GM11168 (cell line): ENCODE measurements around the gene SPEM2.

Source experiments
- in situ Hi-C: fragments of 300-500 bp; cut with MboI; formaldehyde crosslinking; loops from one replicate; pipeline ENCODE4 v1.12.0; 2022; ENCODE audit warnings: low sequenced_read_pairs; ENCODE audit not compliant: unreplicated experiment

The SPEM2 gene

DNA sequence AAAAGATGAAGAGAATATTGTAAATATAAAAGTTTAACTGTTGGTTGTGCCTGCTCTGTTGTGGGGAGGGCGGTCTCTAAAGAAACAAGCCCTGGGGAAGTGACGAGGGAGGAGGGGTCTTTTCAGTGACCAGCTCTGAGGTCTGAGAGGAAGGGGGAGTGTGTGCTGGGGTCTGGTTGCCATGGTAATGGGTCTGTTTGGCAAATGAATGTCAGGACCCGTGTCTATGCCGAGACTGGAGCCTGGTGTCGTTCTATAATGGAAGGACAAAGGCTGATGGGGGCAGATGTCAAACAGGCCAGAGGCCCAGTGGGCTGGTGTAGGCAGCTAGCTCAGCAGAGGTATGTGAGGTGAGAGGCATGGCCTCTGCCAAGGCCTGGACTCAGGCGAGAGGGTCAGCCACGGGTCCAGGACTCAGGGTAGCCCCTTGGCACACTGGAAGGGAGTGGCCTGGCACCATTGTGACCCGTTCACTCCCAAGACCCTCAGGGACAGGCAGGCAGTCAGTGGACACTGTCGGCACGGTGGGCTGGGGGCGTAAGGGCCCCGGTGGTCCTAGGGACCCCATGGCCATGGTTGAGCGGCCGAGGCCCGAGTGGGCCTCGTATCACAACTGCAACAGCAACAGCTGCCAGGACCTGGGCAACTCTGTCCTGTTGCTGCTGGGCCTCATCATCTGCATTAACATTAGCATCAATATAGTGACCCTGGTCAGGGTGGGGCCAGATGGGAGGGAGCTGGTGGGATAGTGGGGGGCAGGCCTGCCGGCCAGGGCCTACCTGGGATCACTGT, 5.4 kb upstream of the SPEM2 start, which contains the start of gene SPEM1:
Gene SPEM1, plus strand, starts transcription at position 506 of the 792 bp plus-strand sequence. Its CDS starts 61 bp downstream, at position 567.
- in situ Hi-C loops = no loop called here

GRCh38 chr17:7421186-7421585, 4.2 kb upstream of the SPEM2 start:
- in situ Hi-C loops = no loop called here

DNA sequence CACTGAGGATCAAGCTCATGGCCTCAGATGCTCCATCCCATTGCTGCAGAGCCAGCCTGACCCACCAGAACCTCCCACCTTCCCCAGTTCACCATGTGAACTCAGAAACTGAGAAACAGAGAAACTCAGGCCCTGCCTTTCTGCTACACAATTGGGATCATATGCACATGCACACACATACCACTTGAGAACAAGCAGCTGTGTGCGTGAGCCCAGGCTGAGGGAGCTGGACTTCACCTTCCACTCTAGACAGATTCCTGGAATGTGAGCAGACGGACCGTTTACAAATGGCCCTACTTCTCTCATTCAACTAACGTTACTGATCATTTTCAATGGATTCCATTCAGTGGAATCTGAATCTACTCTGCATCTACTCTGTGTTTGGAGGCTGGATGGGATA, 1.7 kb upstream of the SPEM2 start:
- in situ Hi-C loops = no loop called here

DNA sequence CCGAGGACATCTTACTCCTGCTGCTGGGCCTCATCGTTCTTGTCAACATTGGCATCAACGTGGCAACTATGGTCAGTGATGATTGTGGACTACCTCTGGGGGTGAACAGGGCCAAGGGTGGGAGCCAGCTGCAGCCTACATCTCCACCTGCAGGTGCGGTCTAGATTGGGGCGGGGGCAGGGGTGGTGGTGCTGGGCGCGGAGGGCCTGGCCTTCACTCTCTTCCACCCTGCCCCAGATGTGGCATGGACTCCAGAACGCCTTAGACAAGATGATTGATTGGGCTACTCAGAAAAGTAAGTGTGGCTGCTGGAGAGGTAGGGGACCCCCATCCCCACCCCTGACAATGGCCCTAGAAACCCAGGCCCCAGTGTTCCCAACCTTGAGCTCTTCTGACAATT, 340 bp downstream of the SPEM2 start:
- in situ Hi-C loops = no loop called here

- in situ Hi-C loops = no loop called here
Observed at GRCh38 chr17:7426203-7426863, 917 bp downstream of the SPEM2 start.

DNA sequence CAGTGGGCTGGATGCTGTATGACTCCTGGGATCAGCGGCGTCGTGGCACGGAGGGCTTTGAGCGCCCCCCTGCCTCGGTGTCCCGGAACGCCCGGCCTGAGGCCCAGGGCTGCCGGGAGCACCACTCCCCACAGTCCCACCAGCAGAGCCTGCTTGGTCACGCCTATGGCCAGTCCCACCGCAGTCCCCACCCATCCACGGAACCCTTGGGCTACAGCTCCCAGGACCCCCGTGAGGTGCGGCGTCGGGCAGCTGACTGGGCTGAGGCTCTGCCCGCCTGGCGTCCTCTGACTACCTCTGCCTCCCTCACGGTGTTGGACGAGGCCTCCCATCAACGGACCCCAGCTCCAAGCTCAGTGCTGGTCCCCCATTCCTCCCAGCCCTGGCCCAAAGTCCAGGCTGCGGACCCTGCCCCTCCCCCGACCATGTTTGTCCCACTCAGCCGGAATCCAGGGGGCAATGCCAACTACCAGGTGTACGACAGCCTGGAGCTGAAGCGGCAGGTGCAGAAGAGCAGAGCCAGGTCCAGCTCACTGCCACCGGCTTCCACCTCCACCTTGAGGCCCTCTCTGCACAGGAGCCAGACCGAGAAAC, 1.6 kb downstream of the SPEM2 start:
- in situ Hi-C loops = no loop called here

- in situ Hi-C loops = no loop called here
Observed at GRCh38 chr17:7427549-7427948, 2.1 kb downstream of the SPEM2 start.

DNA sequence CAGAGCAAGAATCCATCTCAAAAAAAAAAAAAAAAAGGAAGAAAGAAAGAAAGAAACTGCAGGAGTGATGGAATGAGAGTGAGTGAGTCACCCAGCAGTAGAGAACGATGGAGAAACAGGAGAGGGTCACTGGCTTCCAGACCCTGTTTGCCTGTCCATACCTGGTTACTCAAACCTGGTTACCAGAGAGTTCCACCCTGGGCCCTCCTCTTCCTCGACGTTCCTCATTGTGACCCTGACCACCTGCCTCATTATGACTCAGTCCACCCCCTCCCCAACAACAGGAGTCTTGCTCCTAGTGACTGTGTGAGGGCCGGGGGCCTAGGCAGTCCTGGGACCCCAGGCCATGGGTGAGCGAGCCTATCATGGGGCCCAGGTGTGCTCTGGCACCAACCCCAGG, 3.1 kb downstream of the SPEM2 start, which contains the start of gene SPEM3:
Gene SPEM3, plus strand, starts transcription at position 301 of the 400 bp plus-strand sequence. Its CDS starts 46 bp downstream, at position 347.
- in situ Hi-C loops = no loop called here

DNA sequence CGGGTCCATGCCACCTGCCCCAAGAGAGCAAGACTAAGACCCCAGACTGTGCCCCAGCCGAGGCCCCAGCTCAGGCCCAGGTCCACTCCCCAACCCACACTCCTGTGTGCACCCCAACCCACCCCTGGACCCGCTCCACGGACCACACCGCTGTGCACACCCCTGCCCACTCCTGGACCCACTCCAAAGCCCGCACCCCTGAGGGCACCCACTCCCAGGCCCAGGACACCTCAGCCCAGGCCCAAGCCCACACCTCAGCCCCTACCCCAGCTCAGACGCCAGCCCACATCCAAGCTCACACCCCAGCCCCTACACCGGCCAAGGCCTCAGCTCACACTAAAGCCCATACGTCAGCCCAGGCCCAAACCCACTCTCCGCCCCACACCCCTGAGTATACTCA, 4.3 kb downstream of the SPEM2 start:
- in situ Hi-C loops = loop anchor here (10.0 kb wide), 1 partner anchor 155 kb away; no protein-coding TSS in a partner anchor

DNA sequence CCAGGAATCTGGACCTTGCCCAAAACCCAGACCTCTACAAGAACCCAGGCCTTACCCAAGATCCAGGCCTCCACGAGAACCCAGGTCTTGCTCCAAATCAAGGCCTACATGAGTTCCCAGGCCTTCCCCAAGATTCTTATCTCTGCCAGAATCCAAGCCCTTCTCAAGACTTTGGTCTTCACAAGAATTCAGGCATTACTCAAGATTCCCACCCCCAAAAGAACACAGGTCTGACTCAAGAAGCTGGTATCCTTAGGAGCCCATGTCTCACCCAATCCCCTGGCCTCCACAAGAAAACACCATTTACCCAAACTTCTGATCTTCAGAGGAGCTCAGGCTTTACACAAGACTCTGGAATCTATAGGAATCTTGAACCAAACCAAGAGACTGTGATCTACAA, 5.8 kb downstream of the SPEM2 start:
- in situ Hi-C loops = loop anchor here (10.0 kb wide), 1 partner anchor 156 kb away; no protein-coding TSS in a partner anchor

- in situ Hi-C loops = loop anchor here (10.0 kb wide), 1 partner anchor 157 kb away; no protein-coding TSS in a partner anchor
Observed at GRCh38 chr17:7432296-7432695, 6.9 kb downstream of the SPEM2 start.

DNA sequence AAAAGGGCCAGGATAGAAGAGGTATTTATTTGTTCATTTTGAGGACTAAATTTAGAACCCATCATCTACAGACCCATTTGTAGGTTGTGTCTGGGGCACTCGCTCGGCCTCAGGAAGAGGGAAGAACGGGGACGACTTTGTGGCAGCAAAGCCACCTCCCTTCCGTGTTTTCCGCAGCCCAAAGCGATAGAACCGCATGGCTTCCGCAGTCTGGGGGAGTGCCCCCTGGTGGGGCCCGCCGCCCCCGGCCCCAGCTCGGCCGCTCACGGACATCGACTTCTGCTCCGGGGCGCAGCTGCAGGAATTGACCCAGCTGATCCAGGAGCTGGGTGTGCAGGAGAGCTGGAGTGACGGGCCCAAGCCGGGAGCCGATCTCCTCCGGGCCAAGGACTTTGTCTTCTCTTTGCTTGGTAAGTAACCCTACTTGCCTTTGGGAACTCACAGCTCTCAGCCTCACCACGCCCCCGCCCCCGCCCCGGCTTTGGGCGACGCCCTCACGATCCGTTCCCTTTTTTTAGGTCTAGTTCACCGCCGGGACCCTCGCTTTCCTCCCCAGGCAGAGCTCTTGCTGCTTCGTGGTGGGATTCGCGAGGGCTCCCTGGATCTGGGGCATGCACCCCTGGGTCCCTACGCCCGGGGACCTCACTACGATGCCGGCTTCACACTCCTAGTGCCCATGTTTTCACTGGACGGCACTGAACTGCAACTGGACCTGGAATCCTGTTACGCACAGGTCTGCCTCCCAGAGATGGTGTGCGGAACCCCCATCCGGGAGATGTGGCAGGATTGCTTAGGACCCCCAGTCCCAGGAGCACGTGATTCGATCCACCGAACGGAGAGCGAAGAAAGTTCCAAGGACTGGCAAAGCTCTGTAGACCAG, 10.5 kb downstream of the SPEM2 start:
- in situ Hi-C loops = loop anchor here (10.0 kb wide), 1 partner anchor 161 kb away; no protein-coding TSS in a partner anchor

GRCh38 chr17:7436556-7437368, 11.3 kb downstream of the SPEM2 start:
- in situ Hi-C loops = loop anchor here (10.0 kb wide), 1 partner anchor 162 kb away; no protein-coding TSS in a partner anchor

- in situ Hi-C loops = loop anchor here (10.0 kb wide), 1 partner anchor 163 kb away; no protein-coding TSS in a partner anchor
Observed at GRCh38 chr17:7437369-7437863, 12.0 kb downstream of the SPEM2 start.

DNA sequence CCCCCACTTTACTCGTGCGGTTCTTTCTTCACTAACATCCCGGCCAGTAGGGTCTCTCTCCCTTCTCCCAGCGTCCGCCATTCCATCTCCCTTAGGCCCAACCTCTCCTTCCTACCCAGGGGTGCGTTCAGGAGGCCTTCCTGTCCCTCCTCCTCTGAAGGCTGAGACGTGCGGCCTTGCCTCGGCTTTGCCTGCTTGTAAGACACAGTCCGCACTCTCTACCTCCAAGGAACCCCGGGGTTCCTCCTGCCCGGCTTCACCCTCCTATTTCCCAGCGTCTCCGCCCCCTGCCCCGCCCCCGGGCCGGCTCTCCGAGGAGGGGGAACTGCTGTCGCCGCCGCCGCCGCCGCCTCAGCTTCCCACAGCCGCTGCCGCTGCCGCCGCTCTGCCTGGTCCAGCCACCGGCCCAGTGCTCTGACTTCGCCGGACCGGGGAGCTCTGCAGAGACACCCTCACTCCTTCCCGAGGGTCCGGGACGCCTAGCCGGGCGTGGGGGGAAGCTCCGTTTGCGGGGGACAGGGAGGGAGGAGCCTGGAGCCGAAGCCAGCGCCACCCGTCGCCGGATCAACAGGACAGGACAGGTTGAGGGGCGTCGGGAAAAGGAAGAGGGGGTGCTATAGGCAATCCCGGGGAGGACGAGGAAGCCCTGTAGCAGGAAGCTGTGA, 12.7 kb downstream of the SPEM2 start:
- in situ Hi-C loops = loop anchor here (10.0 kb wide), 1 partner anchor 163 kb away; no protein-coding TSS in a partner anchor

- in situ Hi-C loops = loop anchor here (10.0 kb wide), 1 partner anchor 164 kb away; no protein-coding TSS in a partner anchor
Observed at GRCh38 chr17:7438656-7439460, 13.4 kb downstream of the SPEM2 start.

- in situ Hi-C loops = loop anchor here (10.0 kb wide), 1 partner anchor 165 kb away; no protein-coding TSS in a partner anchor
Observed at GRCh38 chr17:7439462-7440112, 14.2 kb downstream of the SPEM2 start, which contains the start of gene FGF11. Gene FGF11 (plus strand): TSS chr17:7439512. CDS start chr17:7439621, 109 bp downstream.
